H9 (cell line): ENCODE data around the gene TPRG1. TPM values are rescaled to one million over a fixed set of nuclear protein-coding genes. Genes with fewer than 3 reads are reported as not detected.

Source experiments
- DNase-seq: peaks from one replicate; pipeline ENCODE4 v3.0.0-alpha.2; 2017
- H2AFZ ChIP-seq: one replicate; pipeline ENCODE4 v1.6.1; 2013; ENCODE audit warnings: mild to moderate bottlenecking, low read length, control low read depth, moderate library complexity
- H2AK5ac ChIP-seq: 2 replicates; pipeline ENCODE4 v1.6.1; 2013; ENCODE audit warnings: low read length, control low read depth, mixed read lengths; ENCODE audit not compliant: insufficient read length
- H2BK120ac ChIP-seq: one replicate; pipeline ENCODE4 v1.6.1; 2013; ENCODE audit warnings: low read depth, mild to moderate bottlenecking, low read length, control low read depth, inconsistent platforms; ENCODE audit not compliant: poor library complexity, severe bottlenecking
- H2BK12ac ChIP-seq: 2 replicates; pipeline ENCODE4 v1.6.1; 2013; ENCODE audit warnings: low read length, control low read depth, mixed read lengths, low read depth; ENCODE audit not compliant: insufficient read length
- H2BK15ac ChIP-seq: 2 replicates; pipeline ENCODE4 v1.6.1; 2013; ENCODE audit warnings: low read depth, low read length, control low read depth
- H2BK20ac ChIP-seq: one replicate; pipeline ENCODE4 v1.6.1; 2013; ENCODE audit warnings: low read depth, mild to moderate bottlenecking, low read length, control low read depth, inconsistent platforms; ENCODE audit not compliant: poor library complexity, severe bottlenecking
- H2BK5ac ChIP-seq: 2 replicates; pipeline ENCODE4 v1.6.1; 2013; ENCODE audit warnings: low read length, control low read depth, mixed read lengths; ENCODE audit not compliant: insufficient read length
- H3K14ac ChIP-seq: 2 replicates; pipeline ENCODE4 v1.6.1; 2013; ENCODE audit warnings: low read length, control low read depth; ENCODE audit not compliant: insufficient read depth
- H3K18ac ChIP-seq: 2 replicates; pipeline ENCODE4 v1.6.1; 2013; ENCODE audit warnings: low read depth, mild to moderate bottlenecking, mixed read lengths, low read length, control low read depth; ENCODE audit not compliant: insufficient read length
- H3K23ac ChIP-seq: 2 replicates; pipeline ENCODE4 v1.6.1; 2013; ENCODE audit warnings: low read length, control low read depth, mixed read lengths, low read depth; ENCODE audit not compliant: insufficient read length
- H3K23me2 ChIP-seq: 2 replicates; pipeline ENCODE4 v1.6.1; 2013; ENCODE audit warnings: low read depth, mild to moderate bottlenecking, mixed read lengths, low read length, control low read depth; ENCODE audit not compliant: insufficient read length, poor library complexity, severe bottlenecking
- H3K27ac ChIP-seq: 2 replicates; pipeline ENCODE4 v1.5.1; 2013; ENCODE audit warnings: low read length, control low read depth, mixed read lengths, low read depth; ENCODE audit not compliant: insufficient read length
- H3K27me3 ChIP-seq: 2 replicates; pipeline ENCODE4 v1.6.1; 2013; ENCODE audit warnings: low read length, control low read depth, inconsistent platforms; ENCODE audit not compliant: insufficient read depth
- H3K4ac ChIP-seq: 2 replicates; pipeline ENCODE4 v1.6.1; 2013; ENCODE audit warnings: low read depth, mild to moderate bottlenecking, control low read depth, inconsistent platforms, low read length, moderate library complexity
- H3K4me1 ChIP-seq: 2 replicates; pipeline ENCODE4 v1.6.1; 2013; ENCODE audit warnings: low read length, control low read depth, inconsistent platforms; ENCODE audit not compliant: insufficient read depth
- H3K4me2 ChIP-seq: 2 replicates; pipeline ENCODE4 v1.6.1; 2013; ENCODE audit warnings: low read length, control low read depth, mixed read lengths; ENCODE audit not compliant: insufficient read length, insufficient read depth
- H3K56ac ChIP-seq: 2 replicates; pipeline ENCODE4 v1.6.1; 2013; ENCODE audit warnings: low read depth, mild to moderate bottlenecking, mixed read lengths, low read length, control low read depth; ENCODE audit not compliant: insufficient read length
- H3K79me1 ChIP-seq: 2 replicates; pipeline ENCODE4 v1.6.1; 2013; ENCODE audit warnings: low read depth, mild to moderate bottlenecking, moderate library complexity, low read length, control low read depth, inconsistent platforms; ENCODE audit not compliant: insufficient read depth, poor library complexity, severe bottlenecking
- H3K79me2 ChIP-seq: 2 replicates; pipeline ENCODE4 v1.6.1; 2013; ENCODE audit warnings: low read length, control low read depth, inconsistent platforms; ENCODE audit not compliant: insufficient read depth
- H3K9ac ChIP-seq: 2 replicates; pipeline ENCODE4 v1.6.1; 2013; ENCODE audit warnings: low read length, control low read depth, mixed read lengths; ENCODE audit not compliant: insufficient read length; ENCODE audit errors: extremely low read depth
- H3K9me3 ChIP-seq: one replicate; pipeline ENCODE4 v1.6.1; 2013; ENCODE audit warnings: low read depth, low read length, inconsistent platforms; ENCODE audit not compliant: control insufficient read depth
- H3T11ph ChIP-seq: one replicate; pipeline ENCODE4 v1.6.1; 2013; ENCODE audit warnings: mild to moderate bottlenecking, low read length, control low read depth, inconsistent platforms
- H4K20me1 ChIP-seq: one replicate; pipeline ENCODE4 v1.6.1; 2013; ENCODE audit not compliant: control insufficient read depth, insufficient read length, insufficient read depth
- H4K5ac ChIP-seq: 2 replicates; pipeline ENCODE4 v1.6.1; 2013; ENCODE audit warnings: low read depth, mild to moderate bottlenecking, mixed read lengths, low read length, control low read depth; ENCODE audit not compliant: insufficient read length
- H4K8ac ChIP-seq: replicated peaks from 2 replicates; pipeline ENCODE4 v1.6.1; 2013; ENCODE audit warnings: low read length, control low read depth, mixed read lengths, low read depth; ENCODE audit not compliant: insufficient read length
- H4K91ac ChIP-seq: 2 replicates; pipeline ENCODE4 v1.6.1; 2013; ENCODE audit warnings: low read depth, mild to moderate bottlenecking, moderate library complexity, mixed read lengths, low read length, control low read depth; ENCODE audit not compliant: insufficient read length
- H3K27ac Mint-ChIP-seq, 3 experiments: 2 replicates in 2 of 3; 3 replicates in 1 of 3; pipeline ENCODE4 v1.8.0; 2020 to 2021; ENCODE audit warnings: mixed read lengths in 3 of 3, mild to moderate bottlenecking in 1 of 3, moderate library complexity in 1 of 3
- H3K27me3 Mint-ChIP-seq: 2 replicates; pipeline ENCODE4 v1.8.0; 2021; ENCODE audit warnings: low read depth, mild to moderate bottlenecking, moderate library complexity, mixed read lengths
- H3K36me3 Mint-ChIP-seq, 3 experiments: 2 replicates in 2 of 3; 3 replicates in 1 of 3; pipeline ENCODE4 v1.8.0; 2020 to 2021; ENCODE audit warnings: low read depth in 3 of 3, mixed read lengths in 3 of 3; ENCODE audit not compliant: insufficient read depth in 1 of 3
- H3K4me1 Mint-ChIP-seq, 2 experiments: 2 replicates each; pipeline ENCODE4 v1.8.0; 2020; ENCODE audit warnings: mixed read lengths in 2 of 2
- H3K4me3 Mint-ChIP-seq, 2 experiments: 2 replicates in 1 of 2; 3 replicates in 1 of 2; pipeline ENCODE4 v1.8.0; 2020 to 2021; ENCODE audit warnings: mild to moderate bottlenecking in 2 of 2, mixed read lengths in 2 of 2, moderate library complexity in 1 of 2
- H3K9me3 Mint-ChIP-seq, 2 experiments: 2 replicates in 1 of 2; 3 replicates in 1 of 2; pipeline ENCODE4 v1.8.0; 2020; ENCODE audit warnings: mild to moderate bottlenecking in 2 of 2, mixed read lengths in 2 of 2, moderate library complexity in 1 of 2
- CTCF ChIP-seq: fragments of 200-600 bp; sonication (generic); conservative IDR thresholded peaks from 3 replicates; pipeline ENCODE4 v1.8.0; 2021; ENCODE audit warnings: antibody characterized with exemption, mild to moderate bottlenecking
- WGBS: extraction: QIAGEN DNeasy Blood & Tissue Kit; methylation state at CpG from one replicate; pipeline ENCODE4 v1.1.7; 2013; ENCODE audit warnings: missing lambda C conversion rate, low lambda C conversion rate, mixed read lengths; ENCODE audit not compliant: insufficient read length; ENCODE audit errors: extremely low coverage; 5-methylcytosine and 5-hydroxymethylcytosine counted together
- total RNA-seq: library from RNA; stranded (reverse); gene quantifications from 2 replicates; pipeline ENCODE4 v1.2.1, GENCODE V29; 2021

Gene TPRG1
- total RNA-seq, 1 experiment from 2014 or later, result 0.66 TPM

- no peak overlapping the region for H4K91ac ChIP-seq
- H2BK120ac ChIP-seq, result no peak overlapping the region
- H3K79me1 ChIP-seq, result no peaks in the 10 kb centered on the region
- H3K79me2 ChIP-seq, result no peaks in the 10 kb centered on the region
- H3K56ac ChIP-seq, result no peak overlapping the region
- H2BK20ac ChIP-seq, result no peak overlapping the region
- no peak overlapping the region for H3K4me2 ChIP-seq
- H3K36me3 Mint-ChIP-seq, result peaks cover 0 to 10% (median 0%) of the 10 kb centered on the region in 3 experiments; a peak in 4 of 7 replicates
- H3K27ac ChIP-seq, result no peak overlapping the region
- no peak overlapping the region for H4K8ac ChIP-seq
- no peak overlapping the region for H3K18ac ChIP-seq
- no peak overlapping the region for H3T11ph ChIP-seq
- no peak overlapping the region for H3K27ac Mint-ChIP-seq
- WGBS, result no CpG with 5 or more reads among the region's 11 CpGs
- no peak for TF ChIP-seq CTCF
- no peaks in the 10 kb centered on the region for H3K23me2 ChIP-seq
- no peak overlapping the region for H2AFZ ChIP-seq
- H3K4me3 Mint-ChIP-seq, result no peak overlapping the region
- no peak overlapping the region for H3K14ac ChIP-seq
- H3K4me1 ChIP-seq, result no peaks in the 10 kb centered on the region
- no peak overlapping the region for H2BK15ac ChIP-seq
- H3K27me3 ChIP-seq, result no peaks in the 10 kb centered on the region
- H2BK12ac ChIP-seq, result no peak overlapping the region
- H4K20me1 ChIP-seq, result no peaks in the 10 kb centered on the region
- H3K9ac ChIP-seq, result no peak overlapping the region
- H3K9me3 Mint-ChIP-seq, result peaks cover 6 to 9% of the 10 kb centered on the region in 2 experiments
- no peak overlapping the region for H3K23ac ChIP-seq
- no peak overlapping the region for H2BK5ac ChIP-seq
- no peak overlapping the region for H4K5ac ChIP-seq
- no peak overlapping the region for H3K4ac ChIP-seq
- no peak for DNase-seq
- no peak overlapping the region for H2AK5ac ChIP-seq
- H3K9me3 ChIP-seq, result peaks cover 6% of the 10 kb centered on the region
- peaks cover 2 to 5% of the 10 kb centered on the region in 2 experiments; a peak in 2 of 4 replicates for H3K4me1 Mint-ChIP-seq
- no peaks in the 10 kb centered on the region for H3K27me3 Mint-ChIP-seq
Measured at GRCh38 chr3:189123595-189124387, 48.0 kb upstream of the TPRG1 start.
